Mammary epithelial cell (primary cell): ENCODE results near the gene ZFHX3.

Experiments
- EZH2 ChIP-seq: IDR thresholded peaks from 2 replicates; pipeline ENCODE4 v1.6.1; 2012; ENCODE audit warnings: low read length, inconsistent platforms, borderline replicate concordance
- TF ChIP-seq, protein P1 (sequence below), 2 donors: IDR thresholded peaks in 1 of 2; conservative IDR thresholded peaks in 1 of 2; 2 replicates each; pipeline ENCODE4 v1.5.1; 2011 to 2012; ENCODE audit warnings: inconsistent platforms in 2 of 2, low read length in 2 of 2, mild to moderate bottlenecking in 2 of 2, control low read depth in 1 of 2, low read depth in 1 of 2; ENCODE audit not compliant: insufficient read depth in 1 of 2; ENCODE audit errors: extremely low read depth in 1 of 2

DNA sequence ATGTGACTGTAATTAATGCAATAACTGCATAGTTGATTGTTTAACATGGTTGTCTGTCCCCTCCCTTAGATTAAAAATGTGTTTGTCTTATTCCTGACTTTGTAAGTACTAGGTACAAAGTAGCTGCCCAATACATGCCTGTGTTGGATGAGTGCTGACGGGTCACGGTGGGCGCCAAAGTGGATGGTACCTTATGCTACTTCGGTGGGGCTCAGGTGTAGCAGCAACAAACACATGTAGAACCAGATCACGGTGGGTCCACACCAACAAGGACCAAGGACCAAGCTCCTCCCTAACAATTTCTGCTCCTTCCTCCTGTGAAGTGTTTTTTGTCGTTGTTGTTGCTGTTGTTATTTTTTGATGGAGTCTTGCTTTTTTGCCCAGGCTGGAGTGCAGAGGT, 46.4 kb upstream of the ZFHX3 start:
- TF ChIP-seq, protein P1, sequence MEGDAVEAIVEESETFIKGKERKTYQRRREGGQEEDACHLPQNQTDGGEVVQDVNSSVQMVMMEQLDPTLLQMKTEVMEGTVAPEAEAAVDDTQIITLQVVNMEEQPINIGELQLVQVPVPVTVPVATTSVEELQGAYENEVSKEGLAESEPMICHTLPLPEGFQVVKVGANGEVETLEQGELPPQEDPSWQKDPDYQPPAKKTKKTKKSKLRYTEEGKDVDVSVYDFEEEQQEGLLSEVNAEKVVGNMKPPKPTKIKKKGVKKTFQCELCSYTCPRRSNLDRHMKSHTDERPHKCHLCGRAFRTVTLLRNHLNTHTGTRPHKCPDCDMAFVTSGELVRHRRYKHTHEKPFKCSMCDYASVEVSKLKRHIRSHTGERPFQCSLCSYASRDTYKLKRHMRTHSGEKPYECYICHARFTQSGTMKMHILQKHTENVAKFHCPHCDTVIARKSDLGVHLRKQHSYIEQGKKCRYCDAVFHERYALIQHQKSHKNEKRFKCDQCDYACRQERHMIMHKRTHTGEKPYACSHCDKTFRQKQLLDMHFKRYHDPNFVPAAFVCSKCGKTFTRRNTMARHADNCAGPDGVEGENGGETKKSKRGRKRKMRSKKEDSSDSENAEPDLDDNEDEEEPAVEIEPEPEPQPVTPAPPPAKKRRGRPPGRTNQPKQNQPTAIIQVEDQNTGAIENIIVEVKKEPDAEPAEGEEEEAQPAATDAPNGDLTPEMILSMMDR (conservative IDR thresholded peaks at IDR 0.05 in 1 of 2, IDR thresholded peaks at IDR 0.05 in 1 of 2; ENCODE audit: extremely low read depth in 1 of 2, insufficient read depth in 1 of 2, low read depth in 1 of 2, low read length in 2 of 2), result no peak
- TF ChIP-seq EZH2, result no peak
